HS-5 (cell line): ENCODE results near the gene SYN1.

Experiments
- DNase-seq: peaks from one replicate; pipeline ENCODE4 v3.0.0-alpha.2; 2012; ENCODE audit warnings: low read depth

Gene SYN1

GRCh38 chrX:47595716-47596251 is 23.9 kb downstream of the SYN1 start:
- DNase-seq: no peak

GRCh38 chrX:47593522-47593921 is 26.1 kb downstream of the SYN1 start:
- DNase-seq: no peak

- DNase-seq: no peak
Observed at GRCh38 chrX:47590984-47591383, 28.7 kb downstream of the SYN1 start.

- DNase-seq: no peak
Observed at GRCh38 chrX:47587906-47588735, 31.5 kb downstream of the SYN1 start.

GRCh38 chrX:47587091-47587891 is 32.4 kb downstream of the SYN1 start:
- no peak for DNase-seq

- DNase-seq: no peak
Observed at GRCh38 chrX:47586043-47586787, 33.4 kb downstream of the SYN1 start.

GRCh38 chrX:47585273-47585672 is 34.4 kb downstream of the SYN1 start:
- no peak for DNase-seq

- no peak for DNase-seq
Observed at GRCh38 chrX:47584714-47585113, 34.9 kb downstream of the SYN1 start.

GRCh38 chrX:47583240-47583861 is 36.3 kb downstream of the SYN1 start:
- DNase-seq: no peak

GRCh38 chrX:47581731-47582647 is 37.7 kb downstream of the SYN1 start, which contains the start of gene TIMP1:
TIMP1 (plus strand) TSS chrX:47582436; CDS start chrX:47583416, 980 bp downstream.
- peak; percentile 58 for DNase-seq

- DNase-seq: no peak
Observed at GRCh38 chrX:47579537-47579936, 40.1 kb downstream of the SYN1 start.

- DNase-seq: no peak
Observed at GRCh38 chrX:47578692-47579091, 41.0 kb downstream of the SYN1 start.

GRCh38 chrX:47577901-47578300 is 41.8 kb downstream of the SYN1 start:
- DNase-seq: no peak

GRCh38 chrX:47577424-47577823 is 42.2 kb downstream of the SYN1 start:
- DNase-seq: no peak

GRCh38 chrX:47576021-47576898 is 43.4 kb downstream of the SYN1 start:
- DNase-seq: no peak

- no peak for DNase-seq
Observed at GRCh38 chrX:47574547-47575301, 44.9 kb downstream of the SYN1 start.

- DNase-seq: no peak
Observed at GRCh38 chrX:47574076-47574546, 45.5 kb downstream of the SYN1 start.

GRCh38 chrX:47573341-47574075 is 46.1 kb downstream of the SYN1 start:
- DNase-seq: no peak
